HCT116 (cell line): Measurements from ENCODE around the gene KLHL18. TPM values are rescaled to one million over a fixed set of nuclear protein-coding genes. Genes with fewer than 3 reads are reported as not detected.

ENCODE experiments used
- ATAC-seq: fragments of 200-7000 bp; cut with Tn5 transposase; 2 replicates; pipeline ENCODE4 v1.9.1; 2020; ENCODE audit warnings: mild to moderate bottlenecking, moderate library complexity
- BruUV-seq: library from RNA; stranded (reverse); fragments of 400-500 nt; replicated peaks from 2 replicates; lab custom pipeline; 2021; lab: Mats Ljungman, UMichigan
- CTCF ChIA-PET: fragments of 300-600 bp; sonication (Branson Sonifier 250); formaldehyde crosslinking; loops from one replicate; lab custom pipeline; 2021; ENCODE audit warnings: antibody characterized with exemption; lab: Charles Lee
- POLR2A ChIA-PET: fragments of 300-600, 350-600 bp; sonication (Branson Sonifier 250); formaldehyde crosslinking; loops from one replicate; lab custom pipeline; 2021; ENCODE audit warnings: antibody characterized with exemption; lab: Charles Lee
- RAD21 ChIA-PET, 2 experiments: fragments of 300-600 bp; sonication (Branson Sonifier 250); formaldehyde crosslinking; loops; one replicate each; lab custom pipeline; 2023; ENCODE audit warnings: low total read pairs in 2 of 2; ENCODE audit not compliant: uncharacterized antibody in 2 of 2, unreplicated experiment in 2 of 2, low non-redundant PET in 1 of 2; lab: Charles Lee
- DNase-seq: peaks from one replicate; pipeline ENCODE4 v3.0.0-alpha.2; 2010; ENCODE audit warnings: low read depth, low spot score
- H2AFZ ChIP-seq: fragments of 200-600 bp; shearing (Covaris generic), sonication (generic); 2 replicates; pipeline ENCODE4 v1.6.1; 2017; ENCODE audit warnings: low read depth, mixed run types, mixed read lengths, antibody characterized with exemption, low read length; ENCODE audit not compliant: poor library complexity, severe bottlenecking
- H3K27ac ChIP-seq: 2 replicates; pipeline ENCODE4 v1.5.1; 2012; ENCODE audit warnings: low read depth, low read length
- H3K27me3 ChIP-seq: fragments of 200-600 bp; sonication (generic); 2 replicates; pipeline ENCODE4 v1.6.1; 2016; ENCODE audit warnings: mixed run types, low read length, mixed read lengths; ENCODE audit not compliant: insufficient read depth
- H3K36me3 ChIP-seq, 2 experiments: fragments of 200-500 bp in 1 of 2; fragments of 200-600 bp in 1 of 2; sonication (Bioruptor generic) in 1 of 2; sonication (generic) in 1 of 2; 2 replicates each; pipeline versions ENCODE4 v1.5.1 to v1.6.1; 2014 to 2016; ENCODE audit warnings: low read length in 2 of 2, inconsistent platforms in 1 of 2, mixed read lengths in 1 of 2, mixed run types in 1 of 2; ENCODE audit not compliant: insufficient read depth in 2 of 2, control insufficient read depth in 1 of 2
- H3K4me1 ChIP-seq, 2 experiments: fragments of 200-600 bp in 1 of 2; sonication (generic) in 1 of 2; 2 replicates each; pipeline versions ENCODE4 v1.5.1 to v1.6.1; 2012 to 2017; ENCODE audit warnings: low read length in 2 of 2, inconsistent platforms in 1 of 2, mild to moderate bottlenecking in 1 of 2, mixed read lengths in 1 of 2, mixed run types in 1 of 2, moderate library complexity in 1 of 2; ENCODE audit not compliant: insufficient read depth in 2 of 2, control insufficient read depth in 1 of 2
- H3K4me2 ChIP-seq: fragments of 200-600 bp; sonication (generic); 2 replicates; pipeline ENCODE4 v1.6.1; 2017; ENCODE audit warnings: mixed run types, low read length, mixed read lengths
- H3K4me3 ChIP-seq, 2 experiments: fragments of 200-600 bp in 1 of 2; sonication (generic) in 1 of 2; replicated peaks in 1 of 2; 2 replicates each; pipeline ENCODE4 v1.5.1; 2011 to 2016; ENCODE audit warnings: low read length in 2 of 2, control low read depth in 1 of 2, low read depth in 1 of 2, mild to moderate bottlenecking in 1 of 2, mixed read lengths in 1 of 2, mixed run types in 1 of 2
- H3K79me2 ChIP-seq: fragments of 200-600 bp; sonication (generic); 2 replicates; pipeline ENCODE4 v1.6.1; 2017; ENCODE audit warnings: mild to moderate bottlenecking, mixed run types, low read length, moderate library complexity, mixed read lengths; ENCODE audit not compliant: insufficient read depth
- H3K9ac ChIP-seq: fragments of 200-600 bp; sonication (generic); 2 replicates; pipeline ENCODE4 v1.6.1; 2016; ENCODE audit warnings: low read length, mixed read lengths
- H3K9me2 ChIP-seq: fragments of 200-600 bp; sonication (generic), shearing (Covaris generic); 2 replicates; pipeline ENCODE4 v1.6.1; 2017; ENCODE audit warnings: mixed run types, mild to moderate bottlenecking, moderate library complexity; ENCODE audit not compliant: insufficient read depth
- H3K9me3 ChIP-seq, 2 experiments: fragments of 200-500 bp in 1 of 2; fragments of 200-600 bp in 1 of 2; sonication (Bioruptor generic) in 1 of 2; sonication (generic) in 1 of 2; 2 replicates each; pipeline ENCODE4 v1.6.1; 2014 to 2017; ENCODE audit warnings: low read length in 2 of 2, mixed read lengths in 2 of 2, inconsistent platforms in 1 of 2, low read depth in 1 of 2, mild to moderate bottlenecking in 1 of 2, mixed run types in 1 of 2, moderate library complexity in 1 of 2; ENCODE audit not compliant: control insufficient read depth in 1 of 2, insufficient read depth in 1 of 2
- H4K20me1 ChIP-seq: fragments of 200-600 bp; sonication (generic), shearing (Covaris generic); 2 replicates; pipeline ENCODE4 v1.6.1; 2017; ENCODE audit warnings: mixed run types, mild to moderate bottlenecking, moderate library complexity; ENCODE audit not compliant: insufficient read depth
- CBX3 ChIP-seq: IDR thresholded peaks from 2 replicates; pipeline ENCODE4 v1.6.1; 2012; ENCODE audit warnings: low read depth
- CTCF ChIP-seq, 3 experiments: fragments of 200-600 bp in 1 of 3; sonication (generic) in 1 of 3; IDR thresholded peaks in 2 of 3; conservative IDR thresholded peaks in 1 of 3; 2 replicates each; pipeline ENCODE4 v1.5.1; 2012 to 2017; ENCODE audit warnings: low read depth in 2 of 3, low read length in 2 of 3, antibody characterized with exemption in 1 of 3, borderline replicate concordance in 1 of 3, control low read depth in 1 of 3, mild to moderate bottlenecking in 1 of 3, mixed read lengths in 1 of 3, mixed run types in 1 of 3, moderate library complexity in 1 of 3; ENCODE audit not compliant: insufficient read depth in 1 of 3
- EGR1 ChIP-seq: IDR thresholded peaks from 2 replicates; pipeline ENCODE4 v1.6.1; 2012; ENCODE audit warnings: low read depth
- EZH2 ChIP-seq: fragments of 200-600 bp; sonication (generic); IDR thresholded peaks from 2 replicates; pipeline ENCODE4 v1.6.1; 2017; ENCODE audit warnings: antibody characterized with exemption, mixed run types
- FOSL1 ChIP-seq: IDR thresholded peaks from 2 replicates; pipeline ENCODE4 v1.6.1; 2012; ENCODE audit warnings: low read depth
- JUND ChIP-seq: IDR thresholded peaks from 2 replicates; pipeline ENCODE4 v1.6.1; 2012
- POLR2AphosphoS5 ChIP-seq: IDR thresholded peaks from 2 replicates; pipeline ENCODE4 v1.6.1; 2011; ENCODE audit warnings: mild to moderate bottlenecking, low read depth, low read length, moderate library complexity
- REST ChIP-seq: IDR thresholded peaks from 2 replicates; pipeline ENCODE4 v1.6.1; 2012; ENCODE audit warnings: low read depth
- SIN3A ChIP-seq: IDR thresholded peaks from 2 replicates; pipeline ENCODE4 v1.6.1; 2012; ENCODE audit warnings: low read depth
- SRF ChIP-seq: IDR thresholded peaks from 2 replicates; pipeline ENCODE4 v1.6.1; 2012; ENCODE audit warnings: low read depth
- TCF7L2 ChIP-seq: IDR thresholded peaks from 2 replicates; pipeline ENCODE4 v1.7.0; 2011; ENCODE audit warnings: borderline replicate concordance, inconsistent platforms; ENCODE audit not compliant: insufficient read depth, insufficient read length; ENCODE audit errors: extremely low read depth
- ZFX ChIP-seq: fragments of 450-650 bp; IDR thresholded peaks from 2 replicates; pipeline ENCODE4 v1.6.1; 2017
- ZNF274 ChIP-seq: fragments of 200-500 bp; sonication (Bioruptor generic); IDR thresholded peaks from 2 replicates; pipeline ENCODE4 v1.6.1; 2014; ENCODE audit warnings: mild to moderate bottlenecking, low read depth, low read length, inconsistent platforms
- intact Hi-C: fragments of 100-400 bp; cut with micrococcal nuclease; formaldehyde crosslinking; loops from 2 replicates; pipeline ENCODE4 v1.10.0; 2022
- total RNA-seq: library from RNA; stranded (reverse); gene quantifications from one replicate; pipeline ENCODE4 v1.2.1, GENCODE V29; 2021; ENCODE audit not compliant: unreplicated experiment
- TF ChIP-seq, protein P1 (sequence below): IDR thresholded peaks from 2 replicates; pipeline ENCODE4 v1.6.1; 2012
- TF ChIP-seq, protein P2 (sequence below): IDR thresholded peaks from 2 replicates; pipeline ENCODE4 v1.6.1; 2011; ENCODE audit warnings: mild to moderate bottlenecking, low read length, moderate library complexity; ENCODE audit not compliant: insufficient replicate concordance; ENCODE audit errors: extremely low read depth

The KLHL18 gene
- total RNA-seq, 1 experiment from 2014 or later: 32.3 TPM

- TF ChIP-seq REST (no peak), SIN3A (peak; percentile 100), JUND (no peak)
- TF ChIP-seq, protein P1, sequence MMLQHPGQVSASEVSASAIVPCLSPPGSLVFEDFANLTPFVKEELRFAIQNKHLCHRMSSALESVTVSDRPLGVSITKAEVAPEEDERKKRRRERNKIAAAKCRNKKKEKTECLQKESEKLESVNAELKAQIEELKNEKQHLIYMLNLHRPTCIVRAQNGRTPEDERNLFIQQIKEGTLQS: no peak
- TF ChIP-seq, all 23 proteins: peak for 11
Observed at GRCh38 chr3:47282424-47283192, at the start of gene KLHL18, which contains the start of gene KIF9 (continued).

- Histone ChIP-seq H3K4me3 (no peak overlapping the region), H3K4me1 (peaks cover 9 to 13% of the 10 kb centered on the region in 2 experiments; a peak in 3 of 4 replicates), H3K27ac (no peak overlapping the region), H3K9me2 (no peaks in the 10 kb centered on the region), H3K9me3 (no peaks in the 10 kb centered on the region), H3K79me2 (no peaks in the 10 kb centered on the region), H2AFZ (no peak overlapping the region), H3K36me3 (no peaks in the 10 kb centered on the region), H4K20me1 (no peaks in the 10 kb centered on the region), H3K27me3 (no peaks in the 10 kb centered on the region), H3K9ac (no peak overlapping the region), H3K4me2 (no peak overlapping the region)
- POLR2A ChIA-PET: no interaction called here
- no peak for DNase-seq
- RAD21 ChIA-PET: no interaction called here
- no peak for ATAC-seq
- no TSS peak for BruUV-seq
- CTCF ChIA-PET: no interaction called here
- intact Hi-C loops: no loop called here
- TF ChIP-seq JUND: no peak
- no peak for TF ChIP-seq CTCF (IDR thresholded peaks at IDR 0.05 in 2 of 3, conservative IDR thresholded peaks at IDR 0.05 in 1 of 3; ENCODE audit: borderline replicate concordance in 1 of 3, insufficient read depth in 1 of 3, low read depth in 2 of 3, low read length in 2 of 3)
- no peak for TF ChIP-seq CBX3
- TF ChIP-seq, protein P2, sequence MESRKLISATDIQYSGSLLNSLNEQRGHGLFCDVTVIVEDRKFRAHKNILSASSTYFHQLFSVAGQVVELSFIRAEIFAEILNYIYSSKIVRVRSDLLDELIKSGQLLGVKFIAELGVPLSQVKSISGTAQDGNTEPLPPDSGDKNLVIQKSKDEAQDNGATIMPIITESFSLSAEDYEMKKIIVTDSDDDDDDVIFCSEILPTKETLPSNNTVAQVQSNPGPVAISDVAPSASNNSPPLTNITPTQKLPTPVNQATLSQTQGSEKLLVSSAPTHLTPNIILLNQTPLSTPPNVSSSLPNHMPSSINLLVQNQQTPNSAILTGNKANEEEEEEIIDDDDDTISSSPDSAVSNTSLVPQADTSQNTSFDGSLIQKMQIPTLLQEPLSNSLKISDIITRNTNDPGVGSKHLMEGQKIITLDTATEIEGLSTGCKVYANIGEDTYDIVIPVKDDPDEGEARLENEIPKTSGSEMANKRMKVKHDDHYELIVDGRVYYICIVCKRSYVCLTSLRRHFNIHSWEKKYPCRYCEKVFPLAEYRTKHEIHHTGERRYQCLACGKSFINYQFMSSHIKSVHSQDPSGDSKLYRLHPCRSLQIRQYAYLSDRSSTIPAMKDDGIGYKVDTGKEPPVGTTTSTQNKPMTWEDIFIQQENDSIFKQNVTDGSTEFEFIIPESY: no peak
- no peak for TF ChIP-seq ZNF274
- TF ChIP-seq, protein P1: no peak
- no peak for TF ChIP-seq POLR2AphosphoS5
- TF ChIP-seq EZH2: no peak
- TF ChIP-seq TCF7L2: no peak
- TF ChIP-seq ZFX: no peak
- no peak for TF ChIP-seq FOSL1
- TF ChIP-seq SRF: no peak
- TF ChIP-seq EGR1: no peak
Observed at GRCh38 chr3:47238017-47238416, 44.7 kb upstream of the KLHL18 start.
